DMS114 treated with DMSO at 0.1 percent for 48 hours (cell line): ENCODE results near the gene RSPH4A.
"Not testable (repeated sequence)": the region's sequence is repeated elsewhere in the genome, so short reads cannot be mapped to it uniquely, and the experiment has no call there.

ENCODE experiments used
- DNase-seq: peaks from one replicate; lab custom pipeline; 2025; ENCODE audit not compliant: unreplicated experiment; lab: John Stamatoyannopoulos, UW

The RSPH4A gene

DNA sequence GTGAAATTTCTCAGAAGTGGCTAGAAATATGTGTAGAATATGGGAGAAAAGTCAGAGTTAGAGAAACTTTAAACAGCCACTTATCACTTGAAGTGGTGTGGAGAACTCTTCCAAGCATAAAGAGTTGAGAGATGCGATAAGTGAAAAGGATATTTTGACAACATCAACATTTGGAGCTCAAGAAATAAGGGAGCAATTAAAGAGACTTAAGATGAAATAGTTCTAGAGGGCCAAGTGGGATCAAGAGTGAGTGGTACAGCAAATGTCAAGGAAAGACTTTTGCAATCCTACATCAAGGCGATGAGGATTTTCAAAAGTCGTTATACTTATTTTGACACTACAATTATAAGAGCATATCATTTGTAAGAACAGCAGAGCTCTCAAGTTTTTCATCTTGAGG is 9.6 kb downstream of the RSPH4A start:
- no peak for DNase-seq

DNA sequence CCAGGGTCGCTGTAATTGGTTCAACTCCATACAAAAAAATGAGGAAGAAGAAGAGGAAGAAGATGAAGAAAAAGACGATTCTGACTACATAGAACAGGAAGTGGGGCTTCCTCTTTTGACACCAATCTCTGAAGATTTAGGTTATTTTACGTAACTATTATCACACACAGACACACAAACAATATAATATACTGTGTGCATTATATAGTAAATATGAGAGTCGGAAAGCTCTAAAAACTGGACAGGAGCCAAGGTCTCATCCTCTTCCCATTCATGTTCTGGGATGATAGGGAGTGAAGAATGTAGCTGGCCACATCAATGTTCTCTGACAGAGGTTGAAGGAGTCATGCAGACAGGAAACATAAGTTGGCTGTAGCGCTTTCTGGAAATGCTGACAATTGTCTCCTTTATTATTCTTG is 13.3 kb downstream of the RSPH4A start:
- DNase-seq = no peak

DNA sequence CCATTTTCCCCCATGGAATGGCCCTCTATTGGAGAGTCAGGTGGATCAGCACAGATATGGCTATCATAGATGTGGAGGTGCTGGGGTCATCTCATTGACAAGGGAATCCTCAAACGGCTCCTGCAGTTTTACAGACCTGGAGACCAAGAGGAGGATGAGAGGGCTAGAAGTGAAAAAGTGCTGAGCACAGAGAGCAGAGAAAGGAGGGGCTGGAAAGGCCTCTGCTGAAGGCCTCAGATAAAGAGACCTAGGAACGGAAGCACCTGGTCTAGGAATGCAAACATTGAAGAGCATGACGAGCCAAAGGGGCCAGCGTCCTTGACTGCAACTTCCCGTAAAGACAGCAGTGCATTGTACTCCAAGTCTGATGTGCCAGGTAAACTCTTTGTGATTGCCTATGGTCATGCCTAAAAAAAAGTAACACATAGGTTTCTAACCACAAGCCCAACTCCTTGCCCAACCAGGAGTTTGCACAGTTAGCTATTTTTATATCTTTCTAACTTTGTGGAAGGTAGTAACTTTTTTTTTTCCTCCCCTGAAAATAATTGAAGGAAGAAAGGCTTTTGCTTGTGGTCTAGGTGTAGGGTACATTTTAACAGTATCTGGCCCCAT is 15.2 kb downstream of the RSPH4A start:
- no peak for DNase-seq

DNA sequence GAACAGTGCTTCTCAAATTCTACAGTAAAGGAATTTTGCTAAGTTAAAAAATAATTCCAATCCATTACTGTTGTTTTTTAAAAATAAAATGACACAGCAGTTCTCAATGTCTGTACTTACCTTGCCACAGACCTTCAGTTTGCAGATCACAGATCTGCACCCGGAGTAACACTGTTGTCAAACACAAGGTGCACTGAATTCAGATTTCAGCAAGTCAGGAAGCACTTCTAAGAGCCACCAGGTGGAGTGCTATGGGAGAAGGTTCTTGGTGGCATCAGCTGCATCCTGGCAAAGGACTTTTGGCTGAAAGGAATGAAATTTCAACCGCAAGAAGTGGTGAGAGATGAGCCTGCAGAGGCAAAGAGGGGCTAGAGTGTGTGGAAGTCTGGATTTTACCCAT is 17.4 kb downstream of the RSPH4A start:
- no peak for DNase-seq

DNA sequence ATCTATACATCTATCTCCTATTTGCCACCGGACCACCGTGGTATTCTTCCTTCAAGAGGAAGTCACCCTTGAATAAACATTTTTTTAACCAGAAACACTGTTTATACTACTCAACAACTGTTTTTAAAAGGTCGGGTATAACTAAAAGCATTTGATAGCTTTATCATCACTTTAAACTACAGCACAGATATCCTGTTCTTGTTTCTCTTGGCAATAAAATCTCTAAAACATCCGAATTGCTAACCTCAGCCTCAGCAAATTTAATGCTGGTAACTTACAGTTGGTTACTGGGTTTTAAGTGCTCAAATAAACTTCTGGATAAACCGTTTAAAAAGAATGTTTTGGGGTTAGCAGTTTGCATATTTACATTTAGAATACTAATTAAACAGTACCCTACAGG is 31.9 kb downstream of the RSPH4A start:
- DNase-seq = no peak

DNA sequence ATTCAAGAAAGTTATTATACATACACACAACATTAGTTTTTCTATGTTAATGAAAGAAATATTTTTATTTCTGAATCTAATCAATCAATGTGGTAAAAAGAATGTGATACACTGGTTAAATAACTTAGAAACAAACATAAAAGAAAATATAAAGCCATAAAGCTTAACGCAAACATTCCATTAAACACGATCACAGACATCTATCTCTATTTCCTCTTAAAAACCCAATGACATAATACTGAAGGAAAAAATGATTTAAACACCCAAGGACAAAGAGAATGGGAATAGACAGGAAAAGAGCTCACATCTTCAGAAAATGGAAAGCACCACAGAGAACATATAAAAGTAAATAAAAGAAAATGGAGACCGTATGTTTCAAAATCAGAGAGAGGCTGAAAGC is 32.9 kb downstream of the RSPH4A start:
- no peak for DNase-seq

DNA sequence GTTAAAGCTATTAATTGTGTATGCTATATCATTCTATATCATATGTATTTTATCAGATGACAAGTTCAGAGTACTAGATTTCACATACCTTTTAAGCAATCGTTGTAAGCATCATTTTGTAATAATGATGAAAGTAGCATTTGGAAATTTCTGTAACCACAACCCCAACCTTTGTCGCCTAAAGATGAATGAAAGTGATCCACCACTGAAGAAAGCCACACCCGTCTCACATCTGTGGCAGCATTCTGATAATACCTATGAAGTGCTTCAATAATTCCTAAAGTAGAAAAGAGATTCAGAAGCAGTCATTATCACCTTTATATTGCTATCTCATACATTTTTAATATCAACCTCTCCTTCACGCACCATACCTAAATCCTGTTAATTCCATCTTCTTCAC is 35.6 kb downstream of the RSPH4A start:
- no peak for DNase-seq

DNA sequence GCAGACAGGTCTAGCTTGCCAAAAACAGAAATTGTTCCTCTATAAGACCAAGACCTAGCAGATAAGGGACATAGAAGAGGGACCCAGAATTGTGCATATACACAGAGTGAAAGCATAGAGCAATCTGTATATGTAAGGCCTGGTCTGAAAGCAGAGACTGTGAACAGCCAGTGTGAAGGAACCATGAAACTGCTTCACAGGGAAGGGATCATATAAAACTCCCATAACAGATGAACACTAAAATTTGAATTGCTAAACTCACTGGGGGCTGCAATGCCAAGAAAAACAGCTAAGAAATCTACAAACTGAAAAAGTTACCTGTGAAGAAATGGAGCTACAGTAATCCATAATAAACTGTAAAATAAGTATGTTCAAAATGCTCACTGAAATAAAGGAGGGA is 45.3 kb downstream of the RSPH4A start:
- DNase-seq = no peak

DNA sequence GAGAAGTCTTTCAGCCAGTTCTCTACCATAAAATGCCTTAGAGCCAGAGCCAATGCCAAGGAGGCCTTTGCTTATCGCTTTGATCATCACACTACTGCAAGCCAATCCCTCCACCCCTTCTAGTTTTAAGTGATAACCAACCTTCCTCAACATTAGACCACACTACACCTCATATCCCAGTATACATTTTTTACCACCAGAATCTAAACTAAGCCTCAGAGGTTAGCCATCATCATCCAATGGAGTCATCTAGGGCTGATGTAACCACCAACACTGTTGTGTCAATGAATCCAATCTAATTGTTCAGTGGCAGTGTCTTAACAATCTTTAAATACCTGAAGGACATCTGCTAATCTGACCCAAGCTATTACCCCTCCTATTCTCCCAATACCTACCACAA is 45.9 kb downstream of the RSPH4A start:
- DNase-seq = no peak

DNA sequence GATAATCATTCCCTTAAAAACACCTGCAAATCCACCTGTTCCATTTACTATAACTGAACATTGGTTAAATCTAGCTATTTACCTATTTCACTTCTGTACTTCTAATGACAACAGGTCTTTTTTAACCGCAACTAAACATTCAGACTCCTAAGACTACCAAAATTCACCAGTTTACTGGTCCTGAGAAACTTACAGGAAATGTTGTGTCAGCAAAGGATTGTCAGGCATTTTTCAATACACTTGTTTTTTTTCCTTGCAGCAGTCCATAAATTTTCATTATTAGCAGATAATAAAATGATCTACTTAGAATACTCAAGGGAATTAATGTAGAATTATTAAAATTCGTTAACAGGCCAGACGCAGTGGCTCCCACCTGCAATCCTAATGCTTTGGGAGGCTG is 47.0 kb downstream of the RSPH4A start:
- no peak for DNase-seq

DNA sequence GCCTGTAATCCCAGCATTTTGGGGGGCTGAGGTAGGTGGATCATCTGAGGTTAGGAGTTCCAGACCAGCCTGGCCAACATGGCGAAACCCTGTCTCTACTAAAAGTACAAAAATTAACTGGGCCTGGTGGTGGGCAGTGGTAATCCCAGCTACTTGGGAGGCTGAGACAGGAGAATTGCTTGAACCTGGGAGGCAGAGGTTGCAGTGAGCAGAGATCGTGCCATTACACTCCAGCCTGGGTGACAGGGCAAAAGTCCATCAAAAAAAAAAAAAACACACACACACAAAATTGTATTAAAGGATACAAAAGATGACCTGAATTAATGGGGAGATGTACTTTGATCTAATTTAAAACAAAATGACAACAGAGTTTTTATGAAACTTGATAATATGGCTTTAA is 47.9 kb downstream of the RSPH4A start:
- DNase-seq = not testable (repeated sequence)

DNA sequence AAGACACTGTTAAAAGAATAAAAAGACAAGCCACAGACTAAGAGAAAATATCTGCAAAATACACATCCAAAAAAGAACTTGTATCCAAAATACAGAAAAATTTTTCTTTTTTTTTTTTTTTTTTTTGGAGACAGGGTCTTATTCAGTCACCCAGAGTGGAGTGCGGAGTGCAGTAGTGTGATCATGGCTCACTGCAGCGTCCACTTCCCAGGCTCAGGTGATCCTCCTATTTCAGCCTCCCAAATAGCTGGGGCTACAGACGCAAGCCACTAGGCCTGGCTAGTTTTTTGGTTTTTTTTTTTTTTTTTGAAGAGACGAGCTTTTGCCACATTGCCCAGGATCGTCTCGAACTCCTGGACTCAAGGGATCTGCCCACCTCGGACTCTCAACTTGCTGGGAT is 49.2 kb downstream of the RSPH4A start:
- DNase-seq = no peak

DNA sequence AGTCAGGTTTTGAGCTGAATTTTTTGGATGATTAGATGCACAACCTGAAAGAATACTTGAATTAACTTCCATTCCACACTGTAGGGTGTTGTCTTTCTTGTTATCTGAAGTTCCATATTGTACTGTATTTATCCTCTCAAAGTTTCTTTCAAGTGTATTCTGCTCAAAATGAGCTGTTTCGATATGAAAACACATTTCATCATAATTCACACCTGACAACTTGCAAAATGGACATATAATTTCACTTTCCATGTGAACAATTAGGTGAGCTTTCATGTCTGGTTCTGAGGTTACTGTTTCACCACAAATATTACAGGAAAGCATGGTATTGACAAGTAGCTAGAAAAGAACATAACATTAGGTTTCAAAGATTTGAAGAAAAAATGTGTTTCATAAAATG is 50.6 kb downstream of the RSPH4A start:
- DNase-seq = no peak

DNA sequence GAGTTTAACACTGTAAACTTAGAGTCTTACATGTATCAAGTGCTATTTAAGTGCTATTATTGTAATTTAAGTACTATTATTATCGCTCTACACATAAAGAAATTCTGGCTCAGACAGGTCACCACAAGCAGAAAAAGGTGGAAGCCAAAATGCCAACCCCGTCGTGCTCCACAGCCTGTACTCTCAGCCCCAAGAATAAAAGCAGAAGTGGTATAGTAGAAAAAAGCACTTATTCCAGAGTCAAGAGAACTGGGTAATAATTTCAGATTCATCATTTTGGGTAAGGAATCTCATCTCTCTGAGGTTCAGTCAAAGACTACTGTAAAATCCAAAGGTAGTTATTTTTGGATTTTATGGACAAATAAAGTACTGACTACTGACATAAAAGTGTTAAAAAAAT is 51.3 kb downstream of the RSPH4A start:
- no peak for DNase-seq

DNA sequence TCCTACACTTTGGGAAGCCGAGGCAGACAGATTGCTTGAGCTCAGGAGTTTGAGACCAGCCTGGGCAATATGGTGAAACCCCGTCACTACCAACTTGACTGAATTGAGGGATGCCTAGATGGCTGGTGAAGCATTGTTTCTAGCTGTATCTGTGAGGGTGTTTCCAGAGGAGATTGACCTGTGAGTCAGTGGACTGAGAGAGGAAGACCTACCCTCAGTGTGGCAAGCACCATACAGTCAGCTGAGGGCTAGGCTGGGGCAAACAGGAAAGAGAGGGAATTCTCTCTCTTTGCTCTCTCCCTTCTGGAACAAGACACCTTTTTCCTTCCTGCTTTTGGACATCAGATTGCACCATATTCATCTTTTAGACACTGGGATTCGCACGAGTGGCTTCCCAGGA is 56.0 kb downstream of the RSPH4A start:
- DNase-seq = no peak

DNA sequence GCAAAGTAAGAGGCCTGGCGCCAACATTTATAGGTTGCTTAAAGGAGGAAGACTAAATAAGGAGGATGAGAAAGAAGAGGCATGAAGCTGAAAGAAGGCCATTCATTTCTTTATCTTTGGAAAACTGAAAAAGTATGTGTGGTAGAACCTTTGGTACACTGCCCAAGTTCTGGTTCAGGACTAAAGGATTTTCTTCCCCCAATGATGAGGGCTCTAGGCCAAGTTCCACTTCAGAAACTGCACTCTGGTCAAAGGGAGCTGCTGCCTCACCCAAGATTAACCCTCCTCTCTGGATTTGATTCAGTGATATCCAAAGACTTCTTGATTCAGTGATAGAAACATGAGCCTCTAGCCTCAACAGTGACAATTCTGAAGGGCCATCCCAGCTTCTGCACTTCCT is 59.7 kb downstream of the RSPH4A start:
- DNase-seq = no peak

DNA sequence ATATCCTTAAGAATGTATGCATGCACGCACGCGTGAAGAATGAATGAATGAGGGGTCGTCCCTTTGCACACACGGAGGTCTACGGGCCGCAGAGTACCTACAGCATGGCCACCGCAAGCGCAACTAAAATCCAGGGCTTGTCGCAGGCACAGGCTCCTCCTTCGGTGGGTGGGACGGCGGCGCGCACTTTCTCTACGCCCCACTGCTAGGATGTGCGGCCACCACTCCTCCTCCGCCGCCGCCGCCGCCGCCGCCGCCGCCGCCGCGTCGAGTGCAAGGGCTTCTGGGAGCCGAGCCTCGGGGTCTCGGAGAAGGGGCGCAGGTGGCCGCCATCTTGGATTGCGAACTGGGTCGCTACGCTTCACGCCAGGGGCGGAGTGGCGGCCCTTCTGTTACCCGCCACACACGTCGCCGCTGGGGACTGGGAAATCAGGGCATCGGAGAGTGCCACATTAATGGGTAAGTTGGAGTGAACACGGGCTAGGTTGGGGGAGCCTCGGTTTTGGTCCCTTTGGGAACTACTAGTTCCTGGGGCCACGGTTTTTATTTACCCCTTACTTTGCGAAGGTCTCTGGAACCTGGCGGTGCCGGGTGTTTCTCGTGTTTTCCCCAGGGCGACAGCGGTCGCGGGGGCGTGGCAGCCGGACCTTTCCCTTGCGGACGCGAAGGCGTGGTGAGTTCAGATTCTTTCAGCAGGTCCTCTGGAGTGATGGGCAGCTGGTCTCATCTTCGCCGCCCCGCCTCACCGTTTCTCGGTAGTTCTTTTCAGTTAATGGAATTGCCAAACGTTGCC is 64.8 kb downstream of the RSPH4A start, which contains the start of gene KPNA5:
TSS of gene KPNA5 (plus strand) at position 332 of the 793 bp plus-strand sequence. CDS start at position 456, 124 bp downstream.
- DNase-seq = peak; percentile 92

DNA sequence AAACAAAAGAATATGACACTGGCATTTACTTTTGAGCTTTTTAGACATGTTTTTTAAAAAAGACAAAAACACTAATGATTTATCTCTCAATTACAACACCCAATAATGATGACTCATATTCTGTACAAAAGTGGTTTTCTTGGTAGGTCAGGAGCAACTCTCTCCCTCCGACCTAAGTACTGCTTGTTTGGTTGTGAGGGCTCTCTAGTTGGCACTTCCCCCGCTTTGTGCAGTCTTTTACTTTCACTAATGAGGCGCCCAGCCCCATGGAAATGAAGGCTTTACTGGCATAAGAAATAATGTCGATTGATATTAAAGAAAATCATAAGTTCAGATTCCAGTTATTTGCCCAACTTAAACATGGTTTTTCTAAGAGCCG is 66.0 kb downstream of the RSPH4A start:
- DNase-seq = no peak
